Activated T-cell treated with anti-CD3 and anti-CD28 coated beads, Interleukin-2, amount 50 U/mL, for 4 hours (primary cell): Measurements from ENCODE around the gene ZKSCAN1. TPM values are rescaled to one million over a fixed set of nuclear protein-coding genes. Genes with fewer than 3 reads are reported as not detected.
"Not testable (repeated sequence)": the region's sequence is repeated elsewhere in the genome, so short reads cannot be mapped to it uniquely, and the experiment has no call there.

Experiments
- ATAC-seq, 2 donors: fragments of 200-7000 bp; cut with Tn5 transposase; one replicate each; pipeline ENCODE4 v1.10.0; 2021
- DNase-seq: peaks from one replicate; pipeline ENCODE4 v3.0.0-alpha.2; 2020
- H3K27me3 Mint-ChIP-seq: one replicate; pipeline ENCODE4 v1.8.0; 2021; ENCODE audit warnings: low read depth, mixed read lengths
- H3K36me3 Mint-ChIP-seq: one replicate; pipeline ENCODE4 v1.8.0; 2022; ENCODE audit warnings: mixed read lengths; ENCODE audit not compliant: insufficient read depth
- H3K4me1 Mint-ChIP-seq: one replicate; pipeline ENCODE4 v1.8.0; 2021; ENCODE audit warnings: low read depth, mixed read lengths
- H3K4me3 Mint-ChIP-seq: one replicate; pipeline ENCODE4 v1.8.0; 2021; ENCODE audit warnings: mild to moderate bottlenecking, moderate library complexity, mixed read lengths
- H3K9me3 Mint-ChIP-seq: one replicate; pipeline ENCODE4 v1.8.0; 2021; ENCODE audit warnings: mixed read lengths
- total RNA-seq, 3 donors: library from RNA; stranded (reverse); gene quantifications; one replicate each; pipeline ENCODE4 v1.2.1, GENCODE V29; 2021

Gene ZKSCAN1
- total RNA-seq, 3 donors from 2014 or later: 30.9 to 32.8 (median 32.3) TPM

GRCh38 chr7:99990460-99990852 lies 24.9 kb upstream of the ZKSCAN1 start:
- H3K9me3 Mint-ChIP-seq: no peaks in the 10 kb centered on the region
- ATAC-seq (peak in 1 of 2 donors; percentile 14), DNase-seq (no peak)
- H3K4me1 Mint-ChIP-seq: no peaks in the 10 kb centered on the region
- H3K36me3 Mint-ChIP-seq: no peaks in the 10 kb centered on the region
- no peak overlapping the region for H3K4me3 Mint-ChIP-seq
- peaks cover 10% of the 10 kb centered on the region for H3K27me3 Mint-ChIP-seq

GRCh38 chr7:99991543-99991942 lies 23.9 kb upstream of the ZKSCAN1 start:
- not testable (repeated sequence) for H3K9me3 Mint-ChIP-seq, ATAC-seq, H3K36me3 Mint-ChIP-seq, H3K27me3 Mint-ChIP-seq, H3K4me3 Mint-ChIP-seq, DNase-seq, H3K4me1 Mint-ChIP-seq

- Mint-ChIP-seq H3K4me3 (no peak overlapping the region), H3K4me1 (peaks cover 6% of the 10 kb centered on the region), H3K36me3 (no peaks in the 10 kb centered on the region), H3K27me3 (peaks cover 10% of the 10 kb centered on the region), H3K9me3 (no peaks in the 10 kb centered on the region)
- no peak for ATAC-seq
- DNase-seq: no peak
Measured at GRCh38 chr7:99992330-99993038, 22.9 kb upstream of the ZKSCAN1 start.

DNA sequence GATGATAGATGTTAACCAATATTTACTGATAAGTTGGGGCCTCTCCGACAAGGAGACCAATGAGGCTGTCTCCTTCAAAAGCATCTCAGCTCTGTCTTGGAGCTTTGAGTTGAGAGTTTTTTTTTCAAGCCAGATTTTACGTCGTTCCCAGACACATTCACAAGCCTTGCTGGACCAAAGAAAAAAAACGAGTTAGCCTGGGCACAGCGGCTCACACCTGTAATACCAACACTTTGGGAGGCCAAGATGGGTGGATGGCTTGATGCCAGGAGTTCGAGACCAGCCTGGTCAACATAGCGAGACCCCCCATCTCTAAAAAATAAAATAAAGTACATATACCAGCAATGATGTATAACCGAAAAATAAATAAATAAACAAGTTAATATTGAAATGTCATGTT lies 20.6 kb upstream of the ZKSCAN1 start:
- Mint-ChIP-seq H3K27me3 (peaks cover 7% of the 10 kb centered on the region), H3K36me3 (no peaks in the 10 kb centered on the region), H3K4me1 (peaks cover 10% of the 10 kb centered on the region), H3K4me3 (no peak overlapping the region), H3K9me3 (no peaks in the 10 kb centered on the region)
- ATAC-seq (no peak), DNase-seq (no peak)

- no peak for DNase-seq
- Mint-ChIP-seq H3K36me3 (no peaks in the 10 kb centered on the region), H3K4me3 (peak overlapping the region; percentile 63), H3K27me3 (peaks cover 7% of the 10 kb centered on the region), H3K4me1 (peaks cover 10% of the 10 kb centered on the region), H3K9me3 (no peaks in the 10 kb centered on the region)
- no peak for ATAC-seq
Measured at GRCh38 chr7:99996755-99997544, 18.4 kb upstream of the ZKSCAN1 start.

DNA sequence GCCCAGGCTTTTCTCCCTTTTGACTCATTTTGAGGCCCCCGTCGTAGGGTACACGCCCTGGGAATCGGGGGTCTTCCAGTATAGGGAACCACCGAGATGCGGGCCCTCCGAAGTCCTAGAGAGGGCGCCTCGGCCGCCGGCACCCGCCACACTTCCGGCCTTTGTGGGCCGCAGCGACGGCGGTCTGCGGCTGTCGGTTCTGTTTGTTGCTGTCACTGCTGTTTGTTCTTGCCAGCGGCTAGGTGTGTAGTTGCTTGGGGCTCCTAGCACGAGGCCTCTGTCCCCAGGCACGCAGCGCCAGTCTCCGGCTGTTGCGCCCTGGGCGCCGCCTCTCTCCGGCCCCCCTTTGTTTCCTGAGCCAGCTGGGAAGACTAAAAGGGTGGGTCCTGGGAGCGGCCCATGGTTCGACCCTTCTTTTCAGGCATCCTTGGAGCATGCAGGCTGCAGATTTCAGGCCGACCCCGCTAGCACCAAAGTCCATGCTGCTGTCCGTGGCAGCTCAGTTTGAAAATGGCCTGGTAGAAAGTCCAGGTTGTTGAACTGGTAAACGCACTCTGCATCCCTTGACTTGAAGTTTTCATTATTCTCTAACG lies 17.8 kb upstream of the ZKSCAN1 start:
- ATAC-seq (peak; percentile 97), DNase-seq (peak; percentile 51)
- Mint-ChIP-seq H3K27me3 (peaks cover 5% of the 10 kb centered on the region), H3K4me3 (peak overlapping the region; percentile 63), H3K9me3 (no peaks in the 10 kb centered on the region), H3K36me3 (no peaks in the 10 kb centered on the region), H3K4me1 (peaks cover 10% of the 10 kb centered on the region)

DNA sequence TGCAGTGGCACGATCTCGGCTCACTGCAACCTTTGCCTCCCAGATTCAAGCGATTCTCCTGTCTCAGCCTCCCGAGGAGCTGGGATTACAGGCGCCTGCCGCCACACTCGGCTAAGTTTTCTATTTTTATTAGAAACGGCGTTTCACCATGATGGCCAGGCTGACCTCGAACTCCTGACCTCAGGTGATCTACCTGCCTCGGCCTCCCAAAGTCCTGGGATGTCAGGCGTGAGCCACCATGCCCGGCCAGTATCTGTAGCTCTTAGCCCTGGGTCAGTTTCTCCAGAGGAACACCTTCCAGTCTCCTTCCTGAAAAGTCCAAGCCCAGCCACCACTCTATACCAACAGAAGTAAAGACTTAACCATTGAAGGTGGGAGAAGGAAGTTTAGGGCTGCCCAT lies 15.2 kb upstream of the ZKSCAN1 start:
- peaks cover 10% of the 10 kb centered on the region for H3K4me1 Mint-ChIP-seq
- no peak overlapping the region for H3K4me3 Mint-ChIP-seq
- ATAC-seq (no peak), DNase-seq (no peak)
- no peaks in the 10 kb centered on the region for H3K9me3 Mint-ChIP-seq
- H3K36me3 Mint-ChIP-seq: no peaks in the 10 kb centered on the region
- H3K27me3 Mint-ChIP-seq: no peaks in the 10 kb centered on the region

GRCh38 chr7:100003711-100004661 lies 11.4 kb upstream of the ZKSCAN1 start:
- no peak for DNase-seq
- Mint-ChIP-seq H3K4me3 (no peak overlapping the region), H3K4me1 (no peaks in the 10 kb centered on the region), H3K36me3 (no peaks in the 10 kb centered on the region), H3K27me3 (peaks cover 6% of the 10 kb centered on the region), H3K9me3 (no peaks in the 10 kb centered on the region)
- ATAC-seq: no peak

DNA sequence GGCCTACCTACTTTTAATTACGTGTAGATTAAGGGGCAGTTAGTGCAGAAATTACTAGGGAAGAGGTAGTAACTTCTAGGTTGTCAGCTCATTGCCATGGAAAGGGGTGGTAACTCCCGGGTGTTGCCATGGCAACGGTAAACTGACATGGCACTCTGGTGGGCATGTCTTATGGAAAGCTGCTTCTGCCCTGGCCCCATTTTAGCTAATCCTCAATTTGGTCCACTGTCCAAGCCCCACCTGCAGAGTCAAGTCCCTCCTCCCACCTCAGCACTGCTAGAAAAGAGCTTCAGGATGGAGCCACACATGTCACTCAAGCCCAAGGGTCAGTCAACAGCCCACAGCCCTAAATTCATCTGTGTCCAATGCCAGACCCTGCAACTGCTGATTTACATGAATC lies 7.5 kb upstream of the ZKSCAN1 start:
- Mint-ChIP-seq H3K4me1 (peaks cover 2% of the 10 kb centered on the region), H3K36me3 (no peaks in the 10 kb centered on the region), H3K4me3 (no peak overlapping the region), H3K9me3 (no peaks in the 10 kb centered on the region), H3K27me3 (peaks cover 7% of the 10 kb centered on the region)
- no peak for DNase-seq
- ATAC-seq: no peak

- DNase-seq (no peak), ATAC-seq (no peak)
- no peaks in the 10 kb centered on the region for H3K9me3 Mint-ChIP-seq
- no peak overlapping the region for H3K4me3 Mint-ChIP-seq
- peaks cover 7% of the 10 kb centered on the region for H3K4me1 Mint-ChIP-seq
- H3K27me3 Mint-ChIP-seq: peaks cover 7% of the 10 kb centered on the region
- no peaks in the 10 kb centered on the region for H3K36me3 Mint-ChIP-seq
Measured at GRCh38 chr7:100008525-100008924, 6.9 kb upstream of the ZKSCAN1 start.

GRCh38 chr7:100009952-100010351 lies 5.4 kb upstream of the ZKSCAN1 start:
- H3K4me3 Mint-ChIP-seq, H3K27me3 Mint-ChIP-seq, H3K9me3 Mint-ChIP-seq, H3K36me3 Mint-ChIP-seq, DNase-seq, ATAC-seq: not testable (repeated sequence)
- peaks cover 11% of the 10 kb centered on the region for H3K4me1 Mint-ChIP-seq

GRCh38 chr7:100010901-100011300 lies 4.5 kb upstream of the ZKSCAN1 start:
- H3K4me3 Mint-ChIP-seq: no peak overlapping the region
- peaks cover 7% of the 10 kb centered on the region for H3K27me3 Mint-ChIP-seq
- no peaks in the 10 kb centered on the region for H3K9me3 Mint-ChIP-seq
- no peaks in the 10 kb centered on the region for H3K36me3 Mint-ChIP-seq
- H3K4me1 Mint-ChIP-seq: peaks cover 15% of the 10 kb centered on the region
- DNase-seq (no peak), ATAC-seq (no peak)

- Mint-ChIP-seq H3K4me1 (peaks cover 20% of the 10 kb centered on the region), H3K27me3 (peaks cover 7% of the 10 kb centered on the region), H3K4me3 (no peak overlapping the region), H3K36me3 (peaks cover 2% of the 10 kb centered on the region), H3K9me3 (no peaks in the 10 kb centered on the region)
- ATAC-seq (no peak), DNase-seq (no peak)
Measured at GRCh38 chr7:100011516-100011915, 3.9 kb upstream of the ZKSCAN1 start.
